Right atrium auricular region (tissue), 2 donors: Measurements from ENCODE around the gene PTBP3. TPM values are rescaled to one million over a fixed set of nuclear protein-coding genes. Genes with fewer than 3 reads are reported as not detected.
A peak's percentile ranks its signal among the peaks of the same experiment; 100 is the strongest.

Experiments used
- DNase-seq: peaks from one replicate; pipeline ENCODE4 v3.0.0-alpha.2; 2019; ENCODE audit warnings: low spot score
- H3K27ac ChIP-seq, 2 donors: fragments of 200-600 bp; sonication (generic); 1 replicate in 1 of 2; 2 replicates in 1 of 2; pipeline ENCODE4 v1.5.1; 2016 to 2019
- H3K27me3 ChIP-seq, 2 donors: fragments of 200-600 bp; sonication (generic); one replicate each; pipeline versions ENCODE4 v1.5.1 to v1.6.0; 2017 to 2019
- H3K36me3 ChIP-seq: fragments of 200-600 bp; sonication (generic); one replicate; pipeline ENCODE4 v1.5.1; 2016
- H3K4me1 ChIP-seq, 2 donors: fragments of 200-600 bp; sonication (generic); one replicate each; pipeline versions ENCODE4 v1.5.1 to v1.6.0; 2017 to 2019
- H3K4me3 ChIP-seq, 2 donors: fragments of 200-600 bp; sonication (generic); 1 replicate in 1 of 2; 2 replicates in 1 of 2; pipeline ENCODE4 v1.5.1; 2017 to 2019; ENCODE audit warnings: mild to moderate bottlenecking in 1 of 2, moderate library complexity in 1 of 2
- H3K9me3 ChIP-seq, 2 donors: fragments of 200-600 bp; sonication (generic); one replicate each; pipeline ENCODE4 v1.5.1; 2019
- CTCF ChIP-seq, 2 donors: fragments of 200-600 bp; sonication (generic); IDR thresholded peaks; one replicate each; pipeline ENCODE4 v1.5.1; 2019; ENCODE audit warnings: antibody characterized with exemption in 2 of 2
- total RNA-seq, 2 donors: library from RNA; depleted of rRNA; stranded (reverse); fragments of >200 nt; gene quantifications; one replicate each; pipeline ENCODE4 v1.1.0, GENCODE V29; 2016

The PTBP3 gene
- total RNA-seq, 2 donors from 2014 or later: 11.6 to 18.2 TPM

GRCh38 chr9:112361601-112362000 lies 28.2 kb upstream of the PTBP3 start:
- Histone ChIP-seq H3K36me3 (no peaks in the 10 kb centered on the region), H3K4me3 (no peak overlapping the region), H3K27ac (no peak overlapping the region), H3K4me1 (no peaks in the 10 kb centered on the region), H3K9me3 (no peaks in the 10 kb centered on the region), H3K27me3 (no peaks in the 10 kb centered on the region)
- peak; percentile 36 to 74 for TF ChIP-seq CTCF (IDR thresholded peaks at IDR 0.05)
- no peak for DNase-seq

- Histone ChIP-seq H3K4me3 (no peak overlapping the region), H3K27me3 (no peaks in the 10 kb centered on the region), H3K27ac (no peak overlapping the region), H3K36me3 (no peaks in the 10 kb centered on the region), H3K9me3 (no peaks in the 10 kb centered on the region), H3K4me1 (no peaks in the 10 kb centered on the region)
- DNase-seq: no peak
- TF ChIP-seq CTCF (IDR thresholded peaks at IDR 0.05): no peak
These were observed 26.8 kb upstream of the PTBP3 start for GRCh38 chr9:112360047-112360804.

GRCh38 chr9:112355427-112355897 lies 22.0 kb upstream of the PTBP3 start:
- Histone ChIP-seq H3K4me1 (no peaks in the 10 kb centered on the region), H3K36me3 (no peaks in the 10 kb centered on the region), H3K9me3 (no peaks in the 10 kb centered on the region), H3K4me3 (no peak overlapping the region), H3K27me3 (no peaks in the 10 kb centered on the region), H3K27ac (no peak overlapping the region)
- TF ChIP-seq CTCF (IDR thresholded peaks at IDR 0.05): no peak
- DNase-seq: no peak

GRCh38 chr9:112354081-112354743 lies 20.8 kb upstream of the PTBP3 start:
- no peak overlapping the region for H3K27ac ChIP-seq
- H3K4me1 ChIP-seq: no peaks in the 10 kb centered on the region
- no peaks in the 10 kb centered on the region for H3K27me3 ChIP-seq
- H3K36me3 ChIP-seq: no peaks in the 10 kb centered on the region
- no peak overlapping the region for H3K4me3 ChIP-seq
- DNase-seq: no peak
- no peaks in the 10 kb centered on the region for H3K9me3 ChIP-seq
- no peak for TF ChIP-seq CTCF (IDR thresholded peaks at IDR 0.05)

GRCh38 chr9:112352209-112352608 lies 18.8 kb upstream of the PTBP3 start:
- no peaks in the 10 kb centered on the region for H3K27me3 ChIP-seq
- H3K4me3 ChIP-seq: no peak overlapping the region
- no peaks in the 10 kb centered on the region for H3K36me3 ChIP-seq
- H3K4me1 ChIP-seq: peaks cover 0 to 7% of the 10 kb centered on the region in 2 donors
- H3K9me3 ChIP-seq: no peaks in the 10 kb centered on the region
- H3K27ac ChIP-seq: no peak overlapping the region
- no peak for TF ChIP-seq CTCF (IDR thresholded peaks at IDR 0.05)
- no peak for DNase-seq
